MCF 10A (cell line): Measurements from ENCODE around the gene CCDC50. TPM values are rescaled to one million over a fixed set of nuclear protein-coding genes. Genes with fewer than 3 reads are reported as not detected.

Experiments
- BruUV-seq: library from RNA; stranded (reverse); fragments of 400-500 nt; replicated peaks from 2 replicates; lab custom pipeline; 2021; lab: Mats Ljungman, UMichigan
- CTCF ChIA-PET: fragments of 300-600 bp; sonication (Branson Sonifier 250); formaldehyde crosslinking; extraction: SDS; loops from one replicate; lab custom pipeline; 2021; ENCODE audit warnings: antibody characterized with exemption, inconsistent platforms; lab: Yijun Ruan, JAX
- POLR2A ChIA-PET: fragments of 300-600, 350-650 bp; sonication (Branson Sonifier 250); formaldehyde crosslinking; extraction: SDS; loops from one replicate; lab custom pipeline; 2020; ENCODE audit warnings: antibody characterized with exemption, inconsistent platforms; lab: Yijun Ruan, JAX
- DNase-seq: peaks from one replicate; pipeline ENCODE4 v3.0.0-alpha.2; 2018; ENCODE audit not compliant: unreplicated experiment
- H3K27ac Mint-ChIP-seq: one replicate; pipeline ENCODE4 v1.8.0; 2022; ENCODE audit warnings: mild to moderate bottlenecking, low read depth, mixed read lengths; ENCODE audit not compliant: unreplicated experiment
- H3K27me3 Mint-ChIP-seq: one replicate; pipeline ENCODE4 v1.8.0; 2022; ENCODE audit warnings: mixed read lengths; ENCODE audit not compliant: insufficient read depth, unreplicated experiment
- H3K36me3 Mint-ChIP-seq: one replicate; pipeline ENCODE4 v1.8.0; 2022; ENCODE audit warnings: mild to moderate bottlenecking, moderate library complexity, mixed read lengths; ENCODE audit not compliant: insufficient read depth, unreplicated experiment
- H3K4me1 Mint-ChIP-seq: one replicate; pipeline ENCODE4 v1.8.0; 2022; ENCODE audit warnings: mixed read lengths; ENCODE audit not compliant: insufficient read depth, unreplicated experiment
- H3K4me3 Mint-ChIP-seq: one replicate; pipeline ENCODE4 v1.8.0; 2022; ENCODE audit warnings: mild to moderate bottlenecking, moderate library complexity, mixed read lengths; ENCODE audit not compliant: unreplicated experiment
- H3K9me3 Mint-ChIP-seq: one replicate; pipeline ENCODE4 v1.8.0; 2022; ENCODE audit warnings: mixed read lengths; ENCODE audit not compliant: unreplicated experiment
- intact Hi-C: fragments of 100-400 bp; cut with micrococcal nuclease; formaldehyde crosslinking; loops from 2 replicates; pipeline ENCODE4 v1.14.1; 2022
- total RNA-seq: library from RNA; stranded (reverse); gene quantifications from 2 replicates; pipeline ENCODE4 v1.2.3, GENCODE V29; 2022
- TF ChIP-seq, protein P1 (sequence below): fragments of 200-600 bp; IDR thresholded peaks from one replicate; pipeline ENCODE4 v1.8.0; 2022; ENCODE audit warnings: antibody characterized with exemption, mild to moderate bottlenecking; ENCODE audit not compliant: unreplicated experiment

Gene CCDC50
- total RNA-seq, 1 experiment from 2014 or later, result 115 TPM

DNA sequence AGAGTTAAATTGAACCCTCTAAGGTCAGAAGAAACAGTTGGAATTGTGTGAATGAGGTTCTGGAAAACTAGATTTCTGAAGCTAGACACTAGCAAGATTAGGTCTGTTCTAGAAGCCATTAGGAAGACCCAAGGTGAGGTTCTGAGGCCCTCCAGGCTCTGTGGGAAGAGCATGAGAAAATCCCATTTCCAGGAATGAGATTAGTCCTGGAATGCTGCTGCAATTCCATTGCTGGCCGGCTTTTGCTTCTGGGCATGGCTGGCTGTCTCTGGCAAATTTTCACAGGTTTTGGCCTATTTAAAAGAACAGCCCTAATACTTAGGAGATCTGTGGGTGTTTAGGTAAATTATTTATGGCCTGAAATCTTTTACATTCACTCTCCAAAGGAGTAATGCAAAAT is 104.8 kb downstream of the CCDC50 start:
- intact Hi-C loops, result no loop called here
- TF ChIP-seq, protein P1, sequence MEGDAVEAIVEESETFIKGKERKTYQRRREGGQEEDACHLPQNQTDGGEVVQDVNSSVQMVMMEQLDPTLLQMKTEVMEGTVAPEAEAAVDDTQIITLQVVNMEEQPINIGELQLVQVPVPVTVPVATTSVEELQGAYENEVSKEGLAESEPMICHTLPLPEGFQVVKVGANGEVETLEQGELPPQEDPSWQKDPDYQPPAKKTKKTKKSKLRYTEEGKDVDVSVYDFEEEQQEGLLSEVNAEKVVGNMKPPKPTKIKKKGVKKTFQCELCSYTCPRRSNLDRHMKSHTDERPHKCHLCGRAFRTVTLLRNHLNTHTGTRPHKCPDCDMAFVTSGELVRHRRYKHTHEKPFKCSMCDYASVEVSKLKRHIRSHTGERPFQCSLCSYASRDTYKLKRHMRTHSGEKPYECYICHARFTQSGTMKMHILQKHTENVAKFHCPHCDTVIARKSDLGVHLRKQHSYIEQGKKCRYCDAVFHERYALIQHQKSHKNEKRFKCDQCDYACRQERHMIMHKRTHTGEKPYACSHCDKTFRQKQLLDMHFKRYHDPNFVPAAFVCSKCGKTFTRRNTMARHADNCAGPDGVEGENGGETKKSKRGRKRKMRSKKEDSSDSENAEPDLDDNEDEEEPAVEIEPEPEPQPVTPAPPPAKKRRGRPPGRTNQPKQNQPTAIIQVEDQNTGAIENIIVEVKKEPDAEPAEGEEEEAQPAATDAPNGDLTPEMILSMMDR, result no peak
- Mint-ChIP-seq H3K4me3 (no peak overlapping the region), H3K36me3 (no peaks in the 10 kb centered on the region), H3K9me3 (no peaks in the 10 kb centered on the region), H3K27ac (no peak overlapping the region), H3K4me1 (no peaks in the 10 kb centered on the region), H3K27me3 (no peaks in the 10 kb centered on the region)
- BruUV-seq, result no TSS peak
- ChIA-PET CTCF (no interaction called here), POLR2A (no interaction called here)
- no peak for DNase-seq

DNA sequence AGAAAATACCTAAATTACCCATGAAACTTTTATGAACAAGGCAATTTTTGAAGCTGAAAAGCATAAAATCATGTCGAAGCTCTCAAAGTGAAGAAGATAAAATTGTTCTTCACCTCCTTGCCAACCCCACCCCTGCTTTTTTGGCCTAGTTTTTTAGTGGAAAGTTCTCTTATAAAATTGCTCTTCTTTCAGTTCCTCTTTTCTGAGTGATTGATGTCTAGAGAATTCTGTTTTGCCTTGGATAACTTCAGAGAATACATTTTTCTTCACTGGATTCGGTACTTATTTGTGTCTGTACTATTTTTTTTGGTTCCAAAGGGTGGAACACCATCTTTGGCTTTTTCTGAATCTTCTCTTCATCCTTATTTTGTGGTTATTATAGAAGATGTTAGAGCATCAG is 106.8 kb downstream of the CCDC50 start:
- Mint-ChIP-seq H3K36me3 (no peaks in the 10 kb centered on the region), H3K9me3 (no peaks in the 10 kb centered on the region), H3K27ac (no peak overlapping the region), H3K4me3 (no peak overlapping the region), H3K27me3 (no peaks in the 10 kb centered on the region), H3K4me1 (no peaks in the 10 kb centered on the region)
- CTCF ChIA-PET, result interaction anchor here (0.7 kb wide), 1 partner anchor 1013 kb away, joined by 3 read pairs; no protein-coding TSS in a partner anchor
- POLR2A ChIA-PET, result no interaction called here
- DNase-seq, result no peak
- BruUV-seq, result no TSS peak
- TF ChIP-seq, protein P1, result no peak
- intact Hi-C loops, result no loop called here

DNA sequence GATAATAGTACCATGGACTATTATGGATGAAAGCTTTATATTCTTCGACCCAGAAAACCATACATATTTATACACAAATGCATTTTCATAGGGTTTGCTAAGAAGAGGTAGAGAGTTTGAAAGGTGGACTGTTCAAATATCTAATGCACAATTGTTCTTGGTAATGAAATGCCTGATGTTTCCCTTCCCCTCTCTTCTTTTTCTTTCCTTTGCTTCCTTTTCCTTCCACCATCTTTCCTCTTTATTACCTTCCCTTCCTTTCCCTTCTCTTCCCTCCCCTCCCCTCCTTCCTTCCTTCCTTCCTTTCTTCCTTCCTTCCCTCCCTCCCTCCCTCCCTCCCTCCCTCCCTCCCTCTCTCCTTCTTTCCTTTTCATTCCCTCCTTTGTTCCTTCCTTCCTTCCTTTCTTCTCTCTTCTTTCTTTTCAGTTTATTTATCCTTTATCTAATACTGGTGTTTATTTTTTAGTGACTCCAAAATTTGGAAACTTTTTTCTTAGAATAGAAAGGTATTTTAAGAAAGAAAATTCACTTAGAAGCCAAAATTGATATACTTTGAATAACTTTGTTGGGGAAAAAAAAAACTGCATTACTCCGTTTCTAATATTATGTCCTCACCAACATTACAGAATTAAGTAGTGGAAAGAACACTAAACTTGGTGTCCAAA is 109.1 kb downstream of the CCDC50 start:
- TF ChIP-seq, protein P1, result no peak
- no peak overlapping the region for H3K27ac Mint-ChIP-seq
- H3K9me3 Mint-ChIP-seq, result no peaks in the 10 kb centered on the region
- intact Hi-C loops, result no loop called here
- no peaks in the 10 kb centered on the region for H3K4me1 Mint-ChIP-seq
- no peaks in the 10 kb centered on the region for H3K36me3 Mint-ChIP-seq
- DNase-seq, result no peak
- H3K27me3 Mint-ChIP-seq, result no peaks in the 10 kb centered on the region
- BruUV-seq, result no TSS peak
- CTCF ChIA-PET, result interaction anchor here (1.2 kb wide), 1 partner anchor 11 kb away, joined by 3 read pairs; no protein-coding TSS in a partner anchor
- POLR2A ChIA-PET, result interaction anchor here (0.7 kb wide), 1 partner anchor 417 kb away, joined by 4 read pairs; no protein-coding TSS in a partner anchor
- H3K4me3 Mint-ChIP-seq, result no peak overlapping the region

DNA sequence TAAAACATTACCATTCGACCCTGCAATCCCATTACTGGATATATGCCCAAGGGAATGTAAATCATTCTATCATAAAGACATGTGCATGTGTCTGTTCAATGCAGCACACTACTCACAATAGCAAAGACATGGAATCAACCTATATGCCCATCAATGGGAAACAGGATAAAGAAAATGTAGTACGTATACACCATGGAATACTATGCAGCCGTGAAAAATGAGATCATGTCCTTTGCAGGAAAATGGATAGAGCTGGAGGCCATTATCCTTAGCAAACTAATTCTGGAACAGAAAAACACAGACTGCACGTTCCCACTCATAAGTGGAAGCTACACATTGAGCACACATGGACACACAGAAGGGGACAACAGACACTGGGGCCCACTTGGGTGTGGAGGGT is 111.3 kb downstream of the CCDC50 start:
- POLR2A ChIA-PET, result no interaction called here
- Mint-ChIP-seq H3K27me3 (no peaks in the 10 kb centered on the region), H3K4me3 (no peak overlapping the region), H3K27ac (no peak overlapping the region), H3K4me1 (no peaks in the 10 kb centered on the region), H3K9me3 (no peaks in the 10 kb centered on the region), H3K36me3 (no peaks in the 10 kb centered on the region)
- no TSS peak for BruUV-seq
- TF ChIP-seq, protein P1, result no peak
- intact Hi-C loops, result no loop called here
- CTCF ChIA-PET, result no interaction called here
- no peak for DNase-seq
